Ishikawa (cell line): Measurements from ENCODE around the gene KCNMB1.

Experiments
- CEBPB ChIP-seq: IDR thresholded peaks from 2 replicates; pipeline ENCODE4 v1.6.1; 2012
- CREB1 ChIP-seq: IDR thresholded peaks from 2 replicates; pipeline ENCODE4 v1.6.1; 2012; ENCODE audit warnings: low read depth
- EP300 ChIP-seq: IDR thresholded peaks from 2 replicates; pipeline ENCODE4 v1.6.1; 2012; ENCODE audit warnings: borderline replicate concordance
- FOXM1 ChIP-seq: IDR thresholded peaks from 2 replicates; pipeline ENCODE4 v1.6.1; 2012; ENCODE audit warnings: low read depth, borderline replicate concordance
- NFIC ChIP-seq: IDR thresholded peaks from 2 replicates; pipeline ENCODE4 v1.6.1; 2012
- RAD21 ChIP-seq: IDR thresholded peaks from 2 replicates; pipeline ENCODE4 v1.6.1; 2012; ENCODE audit warnings: low read depth
- TAF1 ChIP-seq: IDR thresholded peaks from 2 replicates; pipeline ENCODE4 v1.6.1; 2012; ENCODE audit warnings: low read depth, mild to moderate bottlenecking
- TEAD4 ChIP-seq: IDR thresholded peaks from 2 replicates; pipeline ENCODE4 v1.6.1; 2012
- YY1 ChIP-seq: IDR thresholded peaks from 2 replicates; pipeline ENCODE4 v1.6.1; 2012; ENCODE audit warnings: low read depth
- TF ChIP-seq, protein P1 (sequence below): IDR thresholded peaks from 2 replicates; pipeline ENCODE4 v1.6.1; 2012; ENCODE audit warnings: low read depth, mild to moderate bottlenecking
- TF ChIP-seq, protein P2 (sequence below): IDR thresholded peaks from 2 replicates; pipeline ENCODE4 v1.6.1; 2012

DNA sequence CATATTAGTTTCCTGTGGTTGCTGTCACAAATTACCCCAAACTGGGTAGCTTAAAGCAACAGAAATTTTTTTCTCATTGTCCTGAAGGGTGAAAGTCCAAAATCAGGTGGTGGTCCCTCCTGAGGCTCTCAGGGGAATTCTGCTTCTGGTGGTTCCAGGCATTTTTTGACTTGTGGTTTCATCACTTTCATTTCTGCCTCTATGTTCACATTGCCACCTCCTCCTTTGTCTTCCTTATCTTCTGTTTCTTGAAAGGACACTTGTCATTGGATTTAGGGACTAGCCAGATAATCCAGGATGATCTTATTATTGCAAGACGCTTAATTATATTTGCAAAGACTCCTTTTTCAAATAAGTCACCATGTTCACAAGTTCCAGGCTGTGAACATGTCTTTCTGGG lies 43.2 kb downstream of the KCNMB1 start:
- TF ChIP-seq, protein P1, sequence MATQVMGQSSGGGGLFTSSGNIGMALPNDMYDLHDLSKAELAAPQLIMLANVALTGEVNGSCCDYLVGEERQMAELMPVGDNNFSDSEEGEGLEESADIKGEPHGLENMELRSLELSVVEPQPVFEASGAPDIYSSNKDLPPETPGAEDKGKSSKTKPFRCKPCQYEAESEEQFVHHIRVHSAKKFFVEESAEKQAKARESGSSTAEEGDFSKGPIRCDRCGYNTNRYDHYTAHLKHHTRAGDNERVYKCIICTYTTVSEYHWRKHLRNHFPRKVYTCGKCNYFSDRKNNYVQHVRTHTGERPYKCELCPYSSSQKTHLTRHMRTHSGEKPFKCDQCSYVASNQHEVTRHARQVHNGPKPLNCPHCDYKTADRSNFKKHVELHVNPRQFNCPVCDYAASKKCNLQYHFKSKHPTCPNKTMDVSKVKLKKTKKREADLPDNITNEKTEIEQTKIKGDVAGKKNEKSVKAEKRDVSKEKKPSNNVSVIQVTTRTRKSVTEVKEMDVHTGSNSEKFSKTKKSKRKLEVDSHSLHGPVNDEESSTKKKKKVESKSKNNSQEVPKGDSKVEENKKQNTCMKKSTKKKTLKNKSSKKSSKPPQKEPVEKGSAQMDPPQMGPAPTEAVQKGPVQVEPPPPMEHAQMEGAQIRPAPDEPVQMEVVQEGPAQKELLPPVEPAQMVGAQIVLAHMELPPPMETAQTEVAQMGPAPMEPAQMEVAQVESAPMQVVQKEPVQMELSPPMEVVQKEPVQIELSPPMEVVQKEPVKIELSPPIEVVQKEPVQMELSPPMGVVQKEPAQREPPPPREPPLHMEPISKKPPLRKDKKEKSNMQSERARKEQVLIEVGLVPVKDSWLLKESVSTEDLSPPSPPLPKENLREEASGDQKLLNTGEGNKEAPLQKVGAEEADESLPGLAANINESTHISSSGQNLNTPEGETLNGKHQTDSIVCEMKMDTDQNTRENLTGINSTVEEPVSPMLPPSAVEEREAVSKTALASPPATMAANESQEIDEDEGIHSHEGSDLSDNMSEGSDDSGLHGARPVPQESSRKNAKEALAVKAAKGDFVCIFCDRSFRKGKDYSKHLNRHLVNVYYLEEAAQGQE: no peak
- TF ChIP-seq FOXM1: no peak
- no peak for TF ChIP-seq EP300
- TF ChIP-seq RAD21: no peak
- TF ChIP-seq YY1: no peak
- no peak for TF ChIP-seq TAF1
- no peak for TF ChIP-seq CEBPB
- TF ChIP-seq, protein P2, sequence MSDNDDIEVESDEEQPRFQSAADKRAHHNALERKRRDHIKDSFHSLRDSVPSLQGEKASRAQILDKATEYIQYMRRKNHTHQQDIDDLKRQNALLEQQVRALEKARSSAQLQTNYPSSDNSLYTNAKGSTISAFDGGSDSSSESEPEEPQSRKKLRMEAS: no peak
- TF ChIP-seq TEAD4: no peak
- no peak for TF ChIP-seq CREB1
- no peak for TF ChIP-seq NFIC
